Stimulated activated CD8-positive, alpha-beta memory T cell treated with anti-CD3 and anti-CD28 coated beads, Interleukin-7, amount 100 ng/mL, for 1 hour (primary cell): ENCODE measurements around the gene CNP.
"Not testable (repeated sequence)": the region's sequence is repeated elsewhere in the genome, so short reads cannot be mapped to it uniquely, and the experiment has no call there.

Experiments used
- DNase-seq, 2 donors: peaks; one replicate each; pipeline ENCODE4 v3.0.0-alpha.2; 2020; ENCODE audit warnings: low read depth in 2 of 2

CNP gene

DNA sequence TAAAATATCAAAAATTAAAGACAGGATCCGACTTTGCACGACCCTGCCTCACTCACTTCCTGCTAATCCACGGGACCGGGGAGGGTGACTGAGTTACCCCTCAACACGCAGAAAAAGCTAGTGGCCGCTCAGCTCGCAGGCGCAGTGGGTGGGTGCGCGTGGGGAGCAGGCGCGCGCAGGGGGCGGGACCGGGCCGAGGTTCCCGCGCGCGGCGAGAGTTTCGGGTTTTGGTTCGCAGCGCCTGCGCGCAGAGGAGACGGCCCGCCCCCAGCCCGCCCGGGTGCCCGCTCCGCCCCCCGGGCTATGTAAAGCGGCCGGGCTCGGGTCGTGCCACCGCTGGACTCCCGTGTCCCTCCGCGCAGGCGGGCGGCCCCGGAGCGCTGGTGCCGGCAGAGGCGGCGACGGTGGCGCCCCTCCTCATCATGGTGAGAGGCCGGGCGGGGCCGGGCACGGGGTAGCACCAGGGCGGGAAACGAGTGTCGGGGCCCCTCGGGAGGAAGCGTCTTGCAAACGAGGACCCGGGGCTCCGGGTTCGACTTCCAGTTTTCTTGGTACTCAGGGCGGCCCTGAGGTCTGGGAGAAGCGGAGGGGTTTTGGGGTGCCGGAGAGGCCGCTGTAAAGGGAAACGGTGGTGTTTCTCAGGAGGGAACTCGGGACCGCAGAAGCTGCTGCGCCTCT is at the start of gene CNP:
Gene CNP, plus strand, starts transcription at position 333 of the 678 bp plus-strand sequence. Its CDS starts 90 bp downstream, at position 423.
- DNase-seq, result peak; percentile 82 to 83

DNA sequence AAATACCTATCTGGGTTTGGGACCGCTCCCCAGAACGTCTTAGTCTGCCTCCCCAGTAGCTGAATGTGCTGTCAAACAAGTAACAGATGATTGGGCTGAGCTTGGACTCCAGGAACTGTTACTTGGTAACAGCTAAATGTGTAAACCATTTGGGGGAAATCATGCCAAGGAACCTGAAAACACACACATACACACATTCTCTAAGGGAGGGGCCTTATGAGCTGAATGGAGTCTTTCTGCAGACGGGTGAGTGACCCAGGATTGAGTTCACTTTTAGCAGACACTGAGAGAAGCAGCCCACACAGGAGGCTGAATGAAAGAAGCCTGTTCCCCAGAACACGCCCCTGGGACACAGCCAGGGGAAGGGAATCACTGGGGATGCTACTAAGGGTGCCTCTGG is 49.4 kb upstream of the CNP start:
- DNase-seq, result no peak

DNA sequence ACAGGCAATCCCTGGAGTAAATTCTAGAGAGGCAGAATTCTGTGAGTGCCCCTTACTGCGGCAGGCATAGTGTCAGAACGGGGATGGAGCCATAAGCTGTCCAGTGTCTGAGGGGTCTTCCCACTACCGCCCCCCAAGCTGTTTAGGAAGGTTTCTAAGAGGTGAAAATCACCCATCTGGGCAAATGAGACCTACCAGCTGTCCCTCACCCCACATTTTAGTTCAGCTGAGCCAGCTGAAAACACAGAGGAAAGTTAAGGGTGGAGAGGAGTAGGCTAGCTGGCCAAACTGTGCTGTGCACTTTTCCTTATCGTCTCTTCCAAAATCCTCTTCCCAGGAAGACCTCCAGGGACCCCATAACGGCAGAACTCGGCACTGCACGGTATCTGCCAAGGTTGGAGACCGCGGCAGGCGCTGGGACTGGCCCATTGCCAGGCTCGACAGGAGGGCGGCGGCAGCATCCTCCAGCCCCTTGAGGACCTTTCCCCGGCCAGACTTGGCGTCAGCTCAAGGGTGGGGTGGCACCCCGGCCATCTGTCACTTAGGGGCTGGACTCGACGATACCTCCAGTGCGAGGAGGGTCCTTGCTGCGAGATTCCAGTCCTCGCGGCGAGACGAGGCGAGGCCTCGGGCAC is 48.8 kb upstream of the CNP start:
- DNase-seq, result peak in 1 of 2 donors; percentile 15

DNA sequence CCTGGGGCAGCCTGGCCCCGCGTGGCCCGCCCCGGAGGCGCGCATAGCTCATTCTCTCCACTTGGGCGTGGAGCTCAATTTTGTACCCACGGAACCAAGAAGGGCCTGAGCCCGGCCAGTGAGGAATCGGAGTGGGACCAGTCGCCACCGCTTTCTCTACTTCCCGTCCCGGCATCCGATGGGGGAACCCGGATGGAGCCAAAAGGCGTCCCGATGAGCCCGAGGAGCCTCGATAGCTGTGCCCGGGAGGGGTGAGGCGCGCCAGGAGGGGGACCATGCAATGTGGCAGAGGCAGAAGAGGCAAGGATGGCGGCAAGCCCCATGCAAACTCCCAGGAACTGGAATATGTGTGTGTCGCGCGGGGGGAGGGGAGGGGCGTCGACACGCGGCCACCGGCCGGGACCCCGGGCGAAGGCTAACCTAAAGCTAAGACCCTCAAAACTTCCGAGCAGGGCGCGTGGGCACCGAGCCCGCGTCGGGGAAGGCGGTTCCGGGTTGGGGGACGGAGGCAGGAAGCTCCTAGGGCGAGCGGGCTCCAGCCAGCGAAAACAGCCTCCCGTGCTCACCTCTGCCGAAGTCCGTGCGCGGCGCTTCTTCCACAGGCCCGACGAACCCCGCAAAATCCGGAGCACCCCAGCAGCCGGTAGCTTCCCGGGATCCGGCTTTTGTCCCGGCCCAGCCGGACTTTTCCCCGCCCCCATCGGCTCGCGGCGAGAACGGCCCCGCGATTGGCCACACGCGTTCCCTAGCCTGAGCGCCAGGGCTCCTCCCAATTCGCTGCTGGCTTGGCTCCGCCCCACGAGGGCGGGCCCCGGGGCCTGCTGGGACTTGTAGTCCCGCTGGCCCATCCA is 48.1 kb upstream of the CNP start, which contains the start of gene ACLY:
Gene ACLY, minus strand, starts transcription at position 638 of the 851 bp plus-strand sequence. CDS start 5,078 bp downstream, outside the sequence.
- peak; percentile 87 to 89 for DNase-seq

DNA sequence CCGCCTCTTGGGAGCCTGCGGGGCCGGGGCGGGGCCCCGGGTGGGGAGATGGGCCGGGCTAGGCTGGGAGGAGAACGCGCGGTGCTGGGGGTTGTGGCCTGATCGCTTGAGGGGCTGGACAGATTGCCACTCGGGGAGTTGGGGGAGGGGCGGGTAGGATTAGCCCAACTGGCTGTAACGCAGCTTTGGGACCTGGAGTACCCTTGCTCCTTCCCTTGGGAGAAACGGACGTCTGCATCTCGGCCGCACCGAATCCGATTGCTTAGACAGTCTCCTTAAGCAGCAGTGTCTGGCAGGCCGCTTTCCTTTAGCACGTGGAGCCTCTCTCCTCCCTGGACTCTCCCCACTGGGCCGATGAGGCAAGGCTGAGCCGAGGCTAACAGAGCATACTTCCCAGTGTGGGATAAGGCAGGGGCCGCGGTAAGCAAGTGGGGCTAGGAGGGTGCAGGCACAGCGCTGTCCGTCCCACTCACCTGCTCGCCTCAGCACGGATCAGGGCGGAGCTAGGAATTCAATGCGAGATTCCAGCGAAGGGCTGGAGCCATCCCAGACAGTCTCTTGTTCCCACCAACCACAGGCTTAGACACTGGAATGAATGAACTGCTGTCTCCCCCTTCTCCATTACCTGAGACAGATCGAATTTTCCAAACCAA is 47.3 kb upstream of the CNP start:
- no peak for DNase-seq

DNA sequence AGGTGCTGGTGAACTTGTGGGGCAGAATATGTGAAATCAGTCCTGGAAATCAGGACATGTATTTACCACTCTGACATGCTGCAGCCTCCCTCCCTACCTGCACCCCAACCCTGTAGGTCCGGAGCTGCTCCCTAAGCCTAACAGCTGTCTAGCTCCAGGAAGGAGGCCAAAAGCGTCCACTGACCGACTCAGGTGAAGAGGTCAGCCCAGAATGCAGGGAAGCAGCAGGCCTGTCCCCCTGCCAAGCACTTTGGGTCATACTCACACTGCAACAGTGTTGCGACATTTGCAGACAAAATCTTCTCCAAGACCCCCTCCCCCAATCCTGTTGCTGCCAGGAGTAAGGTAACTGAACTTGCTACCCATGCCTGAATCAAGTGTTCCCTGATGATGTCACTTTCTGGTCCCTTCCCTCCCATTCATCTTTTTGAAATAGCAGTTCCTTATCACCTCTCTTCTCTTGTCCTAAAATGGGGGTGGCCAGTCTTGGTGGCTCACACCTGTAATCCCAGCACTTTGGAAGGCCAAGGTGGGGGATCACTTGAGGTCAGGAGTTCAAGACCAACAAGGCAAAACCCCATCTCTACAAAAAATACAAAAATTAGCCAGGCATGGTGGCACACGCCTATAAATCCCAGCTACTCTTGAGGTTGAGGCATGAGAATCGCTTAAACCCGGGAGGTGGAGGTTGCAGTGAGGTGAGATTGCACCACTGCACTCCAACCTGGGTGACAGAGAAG is 46.6 kb upstream of the CNP start:
- DNase-seq, result no peak

DNA sequence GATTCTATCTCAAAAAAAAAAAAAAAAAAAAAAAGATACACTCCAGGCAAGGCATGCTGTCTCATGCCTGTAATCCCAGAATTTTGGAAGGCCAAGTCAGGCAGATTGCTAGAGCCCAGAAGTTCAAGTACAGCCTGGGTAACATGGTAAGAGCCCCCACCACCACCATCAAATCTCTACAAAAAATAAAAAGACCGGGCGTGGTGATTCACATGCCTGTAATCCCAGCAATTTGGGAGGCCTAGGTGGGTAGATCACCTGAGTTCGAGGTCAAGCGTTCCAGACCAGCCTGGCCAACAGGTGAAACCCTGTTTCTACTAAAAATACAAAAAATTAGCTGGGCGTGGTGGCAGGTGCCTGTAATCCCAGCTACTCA is 46.0 kb upstream of the CNP start:
- DNase-seq, result no peak

DNA sequence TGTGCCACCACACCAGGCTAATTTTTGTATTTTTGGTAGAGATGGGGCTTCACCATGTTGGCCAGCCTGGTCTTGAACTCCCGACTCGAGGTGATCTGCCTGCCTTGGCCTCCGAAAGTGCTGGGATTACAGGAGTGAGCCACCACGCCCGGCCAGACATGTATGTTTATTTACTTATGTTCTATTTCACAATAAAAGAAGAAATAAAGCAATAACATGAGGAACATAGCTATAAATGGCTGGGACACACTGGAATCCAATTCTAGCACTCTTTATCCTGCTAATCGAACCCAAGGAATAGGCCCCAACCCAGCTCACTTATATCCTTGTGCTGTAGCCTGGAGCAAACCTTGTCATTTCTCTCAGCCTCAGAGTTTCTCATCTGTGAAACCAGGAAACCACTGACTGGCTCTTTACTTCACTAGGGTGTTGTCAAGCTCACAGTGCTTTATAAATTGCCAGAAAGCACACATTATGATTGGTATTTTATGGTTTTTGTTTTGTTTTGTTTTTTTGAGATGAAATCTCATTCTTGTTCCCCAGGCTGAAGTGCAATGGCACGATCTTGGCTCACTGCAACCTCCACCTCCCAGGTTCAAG is 40.5 kb upstream of the CNP start:
- DNase-seq, result no peak

DNA sequence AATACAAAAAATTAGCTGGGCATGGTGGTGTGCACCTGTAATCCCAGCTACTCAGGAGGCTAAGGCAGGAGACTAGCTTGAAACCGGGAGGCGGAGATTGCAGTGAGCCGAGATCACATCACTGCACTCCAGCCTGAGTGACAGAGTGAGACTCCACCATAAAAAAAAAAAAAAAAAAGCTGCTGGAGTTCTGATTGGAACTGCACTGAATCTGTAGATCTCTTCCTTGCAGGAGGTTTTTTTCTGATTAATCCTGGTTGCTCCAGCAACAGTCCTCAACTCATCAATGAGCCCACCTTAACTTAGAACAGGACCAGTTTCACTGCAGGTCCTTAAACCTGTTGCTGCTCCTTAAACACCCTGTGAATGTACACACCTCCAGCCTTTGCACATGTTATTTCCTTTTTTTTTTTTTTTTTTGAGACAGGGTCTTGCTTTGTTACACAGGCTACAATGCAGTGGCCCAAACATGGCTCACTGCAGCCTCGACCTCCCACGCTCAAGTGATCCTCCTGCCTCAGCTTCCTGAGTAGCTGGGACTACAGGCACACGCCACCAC is 37.8 kb upstream of the CNP start:
- no peak for DNase-seq

DNA sequence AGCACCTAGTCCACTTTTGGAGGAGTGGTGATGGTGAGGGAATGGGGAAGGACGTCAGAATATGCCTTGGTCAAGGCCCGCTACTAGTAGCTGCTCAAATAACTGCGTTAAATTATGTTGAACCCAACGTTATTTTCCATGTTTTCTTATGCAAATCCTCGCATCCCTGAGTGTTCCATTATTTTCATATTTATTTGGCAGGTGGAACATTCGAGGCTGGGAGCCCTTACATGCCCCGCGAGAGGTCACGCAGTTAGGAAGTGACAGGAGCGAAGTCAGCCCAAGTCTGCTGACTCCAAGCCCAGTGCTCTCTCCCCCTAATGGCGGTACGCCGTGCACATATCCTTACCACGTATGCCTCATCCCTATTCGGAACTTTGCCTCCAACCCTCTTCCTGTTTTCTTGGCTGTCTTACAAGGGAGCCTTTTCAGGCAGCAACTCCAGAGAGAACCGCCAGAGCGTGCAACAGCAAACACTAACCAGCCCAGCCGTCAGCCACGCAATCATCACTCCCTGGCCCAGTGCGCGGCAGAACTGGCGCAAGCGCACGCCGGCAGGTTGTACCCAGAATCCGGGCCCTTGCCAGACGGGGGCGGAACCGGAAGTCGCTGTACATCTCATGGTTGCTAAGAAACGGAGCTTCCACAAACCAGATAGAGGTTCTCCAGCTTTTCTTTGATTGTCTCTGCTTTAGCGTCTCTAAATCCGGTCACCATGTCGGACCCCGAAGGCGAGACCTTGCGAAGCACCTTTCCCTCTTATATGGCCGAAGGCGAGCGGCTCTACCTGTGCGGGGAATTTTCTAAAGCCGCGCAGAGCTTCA is 36.4 kb upstream of the CNP start, which contains the start of gene ODAD4:
Gene ODAD4, plus strand, starts transcription at position 609 of the 824 bp plus-strand sequence. Its CDS starts 107 bp downstream, at position 716.
- DNase-seq, result peak; percentile 86 to 92

DNA sequence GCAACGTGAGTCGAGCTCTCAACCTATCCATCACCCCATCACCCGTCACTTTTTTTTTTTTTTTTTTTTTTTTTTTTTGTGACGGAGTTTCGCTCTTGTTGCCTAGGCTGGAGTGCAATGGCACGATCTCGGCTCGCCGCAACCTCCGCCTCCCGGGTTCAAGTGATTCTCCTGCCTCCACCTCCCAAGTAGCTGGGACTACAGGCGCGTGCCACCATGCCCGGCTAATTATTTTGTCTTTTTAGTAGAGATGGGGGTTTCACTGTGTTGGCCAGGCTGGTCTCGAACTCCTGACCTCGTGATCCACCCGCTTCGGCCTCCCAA is 35.8 kb upstream of the CNP start:
- not testable (repeated sequence) for DNase-seq

DNA sequence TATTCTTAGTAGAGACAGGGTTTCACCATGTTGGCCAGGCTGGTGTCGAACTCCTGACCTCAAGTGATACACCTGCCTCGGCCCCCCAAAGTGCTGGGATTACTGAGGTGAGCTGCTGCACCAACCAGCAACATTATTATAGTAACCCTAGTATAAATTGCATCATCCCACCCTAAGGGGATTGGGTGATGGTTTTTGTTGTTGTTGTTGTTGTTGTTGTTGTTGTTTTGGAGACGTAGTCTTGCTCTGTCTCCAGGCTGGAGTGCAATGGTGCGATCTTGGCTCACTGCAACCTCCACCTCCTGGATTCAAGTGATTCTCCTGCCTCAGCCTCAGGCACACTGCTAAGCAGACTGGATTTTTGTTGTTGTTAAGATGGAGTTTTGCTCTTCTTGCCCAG is 34.9 kb upstream of the CNP start:
- not testable (repeated sequence) for DNase-seq

DNA sequence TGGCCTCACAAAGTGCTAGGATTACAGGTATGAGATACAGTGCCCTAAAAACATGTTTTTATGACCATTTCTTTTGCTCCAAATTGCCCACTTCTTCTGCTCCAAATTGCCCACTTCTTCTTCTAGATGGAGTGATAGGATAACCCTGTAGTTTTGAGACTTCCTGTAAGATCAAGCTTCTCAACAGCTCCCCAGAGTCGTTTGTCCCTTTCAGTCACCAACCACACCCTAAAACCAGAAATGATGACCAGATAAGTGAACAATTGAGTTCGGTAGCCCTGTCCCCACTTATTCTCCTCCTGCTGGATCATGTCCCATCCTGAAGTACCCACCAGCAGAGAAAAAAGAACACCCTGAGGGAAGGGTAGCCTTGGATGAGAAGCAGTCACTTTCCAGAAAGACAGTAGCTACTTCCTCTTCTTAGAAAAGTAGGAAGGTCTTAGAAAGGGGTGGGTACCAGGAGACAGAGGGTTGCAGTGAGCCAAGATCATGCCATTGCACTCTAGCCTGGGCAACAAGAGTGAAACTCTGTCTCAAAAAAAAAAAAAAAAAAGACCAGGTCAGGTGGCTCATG is 33.7 kb upstream of the CNP start:
- no peak for DNase-seq

DNA sequence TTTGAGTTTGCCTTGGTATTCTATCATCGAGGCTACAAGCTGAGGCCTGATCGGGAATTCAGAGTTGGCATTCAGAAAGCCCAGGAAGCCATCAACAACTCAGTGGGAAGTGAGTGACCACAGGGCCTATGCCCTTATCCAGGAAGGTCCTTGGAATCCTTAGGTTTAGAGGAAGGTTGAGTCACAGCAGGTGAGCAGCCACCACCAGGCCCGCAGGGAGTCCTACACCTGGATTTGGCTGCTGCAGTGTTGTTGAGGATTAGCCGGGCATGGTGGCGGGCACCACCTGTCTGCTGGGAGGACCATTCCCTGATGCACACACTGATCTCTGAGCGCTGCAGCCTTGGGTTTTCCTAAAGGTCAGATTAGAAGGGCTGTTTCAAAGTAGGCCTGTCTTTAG is 31.0 kb upstream of the CNP start:
- no peak for DNase-seq

DNA sequence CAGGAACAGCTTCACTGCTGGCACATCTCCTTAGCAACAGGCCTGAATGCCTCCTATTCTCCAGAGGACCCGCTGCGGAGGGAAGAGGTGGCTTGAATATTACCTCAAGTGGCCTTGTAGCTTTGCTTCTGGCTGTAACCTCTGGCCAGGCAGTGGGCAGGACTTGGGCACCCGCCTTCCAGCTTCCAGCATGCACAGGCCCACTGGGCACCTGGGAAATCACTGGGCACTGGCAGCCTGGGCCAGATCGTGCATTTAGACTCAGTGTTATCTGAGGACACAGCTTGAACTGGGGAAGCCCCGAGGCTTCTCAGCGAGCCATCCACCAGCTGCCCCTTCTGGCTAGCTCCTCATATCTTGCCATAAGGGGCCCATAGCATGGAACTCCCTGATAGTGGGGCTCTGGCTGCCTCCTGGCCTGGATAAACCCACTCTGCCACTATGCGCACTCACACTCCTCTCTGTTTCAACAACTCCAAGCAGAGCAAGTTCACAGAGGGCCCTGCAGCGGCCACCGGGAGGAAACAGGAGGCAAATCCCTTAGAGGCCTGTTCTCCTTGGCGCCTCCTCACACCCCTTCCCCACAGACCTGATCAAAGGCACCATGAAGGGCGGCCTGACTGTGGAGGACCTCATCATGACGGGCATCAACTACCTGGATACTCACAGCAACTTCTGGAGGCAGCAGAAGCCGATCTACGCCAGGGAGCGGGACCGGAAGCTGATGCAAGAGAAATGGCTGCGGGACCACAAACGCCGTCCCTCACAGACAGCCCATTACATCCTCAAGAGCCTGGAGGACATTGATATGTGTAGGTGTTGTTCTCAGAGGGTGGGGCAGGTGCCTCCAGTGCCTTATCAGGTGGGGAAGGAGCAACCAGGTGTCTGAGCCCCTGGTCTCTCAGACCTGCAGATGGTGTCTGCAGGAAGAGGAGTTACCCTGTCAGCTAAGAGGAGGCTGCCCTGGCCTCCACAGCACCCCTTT is 28.3 kb upstream of the CNP start:
- DNase-seq, result no peak

DNA sequence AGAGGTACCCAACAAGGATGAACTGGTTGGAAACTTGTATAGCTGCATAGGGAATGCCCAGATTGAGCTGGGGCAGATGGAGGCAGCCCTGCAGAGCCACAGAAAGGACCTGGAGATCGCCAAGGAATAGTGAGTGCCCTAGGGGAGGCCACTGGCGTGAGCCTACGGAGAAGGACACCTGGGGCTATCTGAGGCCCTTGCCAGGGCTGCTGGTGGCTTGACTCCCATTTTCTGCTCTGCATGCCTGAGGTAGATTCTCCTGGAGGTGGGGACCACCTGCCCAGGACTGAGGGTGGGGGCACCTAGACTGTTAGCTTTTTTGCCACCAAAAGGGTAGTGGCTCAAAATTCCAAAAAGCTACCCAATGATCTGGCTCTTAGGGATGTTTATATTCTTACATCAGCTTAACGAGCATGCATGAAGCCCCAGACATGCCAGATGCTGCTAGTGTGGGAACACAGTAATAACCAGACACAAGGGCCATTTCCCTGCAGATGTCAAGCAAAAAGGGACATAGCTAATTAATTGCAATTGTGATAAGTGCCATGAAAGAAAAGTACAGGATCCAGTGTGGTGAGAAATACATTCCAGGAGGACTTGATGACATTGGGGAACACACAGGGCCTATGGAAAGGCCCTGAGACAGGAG is 27.4 kb upstream of the CNP start:
- DNase-seq, result no peak

DNA sequence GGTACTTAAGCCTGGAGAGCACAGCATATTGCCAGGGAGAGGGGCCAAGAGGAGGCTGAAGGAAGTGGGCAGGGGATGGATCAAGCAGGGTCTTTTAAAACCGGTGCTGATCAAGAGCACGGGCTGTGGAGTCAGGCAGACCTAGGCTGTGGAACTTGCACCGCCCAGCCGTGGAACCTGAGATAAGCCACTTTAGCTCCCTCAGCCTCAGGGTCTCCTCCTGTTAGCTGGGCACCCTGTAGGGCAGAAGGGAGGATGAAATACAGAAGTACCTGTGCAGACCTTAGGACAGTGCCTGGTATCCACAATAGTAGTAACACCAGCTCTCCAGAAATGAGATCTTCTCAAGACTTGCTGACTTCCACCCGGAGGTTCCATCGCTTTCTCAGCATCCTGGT is 26.9 kb upstream of the CNP start:
- no peak for DNase-seq

DNA sequence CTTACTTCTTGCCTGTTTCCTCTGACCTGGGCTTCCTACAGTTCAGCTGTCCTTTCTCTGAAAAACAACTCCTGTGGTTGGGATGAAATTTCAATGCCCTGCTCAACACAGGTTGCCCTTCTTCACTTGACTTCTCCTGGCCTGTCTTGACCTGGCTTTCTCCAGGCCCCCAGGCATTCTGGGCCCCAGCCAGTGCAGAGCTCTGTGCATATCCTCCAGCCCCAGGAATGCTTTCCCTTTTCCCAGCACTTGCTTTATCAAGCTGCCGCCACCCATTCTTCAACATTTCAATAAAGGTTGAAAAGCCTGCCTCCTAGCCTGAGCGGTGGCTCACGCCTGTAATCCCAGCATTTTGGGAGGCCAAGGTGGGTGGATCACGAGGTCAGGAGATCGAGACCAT is 25.4 kb upstream of the CNP start:
- DNase-seq, result no peak
